ENCODE measurements around the gene ZMAT2.
"Not testable (repeated sequence)": the region's sequence is repeated elsewhere in the genome, so short reads cannot be mapped to it uniquely, and the experiment has no call there.

- not testable (repeated sequence) for TF ChIP-seq CTCF (IDR thresholded peaks at IDR 0.05 in 2 of 3, conservative IDR thresholded peaks at IDR 0.05 in 1 of 3; ENCODE audit: borderline replicate concordance in 1 of 3, insufficient read depth in 1 of 3, low read depth in 2 of 3, low read length in 2 of 3); EZH2 (IDR thresholded peaks at IDR 0.05)
Observed at GRCh38 chr5:140721395-140721794, 21.1 kb downstream of the ZMAT2 start.
